Activated B cell treated with CpG ODN at 0.5 μM for 24 hours (primary cell): Measurements from ENCODE around the gene ACO1. TPM values are rescaled to one million over a fixed set of nuclear protein-coding genes. Genes with fewer than 3 reads are reported as not detected.

ENCODE experiments used
- ATAC-seq: fragments of 200-7000 bp; cut with Tn5 transposase; one replicate; pipeline ENCODE4 v1.10.0; 2021; ENCODE audit warnings: low read depth, mild to moderate bottlenecking, moderate library complexity
- CTCF ChIA-PET: fragments of 350-600 bp; sonication (Branson Sonifier 250); formaldehyde crosslinking; loops from one replicate; lab custom pipeline; 2021; ENCODE audit warnings: antibody characterized with exemption; lab: Charles Lee
- POLR2A ChIA-PET: fragments of 350-600 bp; sonication (Branson Sonifier 250); formaldehyde crosslinking; loops from one replicate; lab custom pipeline; 2021; ENCODE audit warnings: antibody characterized with exemption; lab: Charles Lee
- DNase-seq: peaks from one replicate; pipeline ENCODE4 v3.0.0; 2022
- H3K27ac Mint-ChIP-seq: one replicate; pipeline ENCODE4 v1.8.0; 2020; ENCODE audit warnings: mixed read lengths
- H3K27me3 Mint-ChIP-seq: one replicate; pipeline ENCODE4 v1.8.0; 2021; ENCODE audit warnings: mixed read lengths
- H3K36me3 Mint-ChIP-seq: one replicate; pipeline ENCODE4 v1.8.0; 2021; ENCODE audit warnings: low read depth, mixed read lengths
- H3K4me1 Mint-ChIP-seq: one replicate; pipeline ENCODE4 v1.8.0; 2021; ENCODE audit warnings: mixed read lengths
- H3K4me3 Mint-ChIP-seq: one replicate; pipeline ENCODE4 v1.8.0; 2020; ENCODE audit warnings: mild to moderate bottlenecking, mixed read lengths
- H3K9me3 Mint-ChIP-seq: one replicate; pipeline ENCODE4 v1.8.0; 2020; ENCODE audit warnings: mixed read lengths
- CTCF ChIP-seq: fragments of 200-600 bp; IDR thresholded peaks from one replicate; pipeline ENCODE4 v1.8.0; 2022; ENCODE audit warnings: antibody characterized with exemption, mild to moderate bottlenecking
- intact Hi-C: fragments of 100-400 bp; cut with micrococcal nuclease; formaldehyde crosslinking; loops from one replicate; pipeline ENCODE4 v1.15.1; 2024
- total RNA-seq: library from RNA; stranded (reverse); gene quantifications from 2 replicates; pipeline ENCODE4 v1.2.3, GENCODE V29; 2022

The ACO1 gene
- total RNA-seq, 1 donor from 2014 or later, result 10.4 TPM

GRCh38 chr9:32385885-32386283, 1.4 kb downstream of the ACO1 start:
- intact Hi-C loops, result no loop called here
- Mint-ChIP-seq H3K9me3 (no peaks in the 10 kb centered on the region), H3K4me1 (peaks cover 11% of the 10 kb centered on the region), H3K27me3 (peaks cover 15% of the 10 kb centered on the region), H3K4me3 (no peak overlapping the region), H3K27ac (no peak overlapping the region), H3K36me3 (peaks cover 2% of the 10 kb centered on the region)
- TF ChIP-seq CTCF, result no peak
- ChIA-PET POLR2A (interaction anchor here (1.4 kb wide), 1 partner anchor 140 kb away, joined by 4 read pairs; the partner anchor contains the start of gene RIGI), CTCF (interaction anchor here (1.6 to 3.8 kb wide), 3 partner anchors 8 to 187 kb away, joined by 6 to 19 read pairs (median 16); partner anchors contain the start of gene NDUFB6)
- no peak for ATAC-seq
- DNase-seq, result no peak

- ATAC-seq (no peak), DNase-seq (no peak)
- peaks cover 11% of the 10 kb centered on the region for H3K4me1 Mint-ChIP-seq
- POLR2A ChIA-PET, result no interaction called here
- H3K9me3 Mint-ChIP-seq, result no peaks in the 10 kb centered on the region
- intact Hi-C loops, result no loop called here
- H3K36me3 Mint-ChIP-seq, result peaks cover 2% of the 10 kb centered on the region
- H3K27me3 Mint-ChIP-seq, result peaks cover 2% of the 10 kb centered on the region
- no peak for TF ChIP-seq CTCF
- CTCF ChIA-PET, result interaction anchor here (1.6 to 2.9 kb wide), 2 partner anchors 9 to 193 kb away, joined by 6 to 7 read pairs; no protein-coding TSS in a partner anchor
- H3K4me3 Mint-ChIP-seq, result no peak overlapping the region
- no peak overlapping the region for H3K27ac Mint-ChIP-seq
These were observed 2.8 kb downstream of the ACO1 start for GRCh38 chr9:32387256-32387655.

- Mint-ChIP-seq H3K27ac (no peak overlapping the region), H3K4me3 (no peak overlapping the region), H3K4me1 (peaks cover 4% of the 10 kb centered on the region), H3K9me3 (no peaks in the 10 kb centered on the region), H3K27me3 (no peaks in the 10 kb centered on the region), H3K36me3 (peaks cover 5% of the 10 kb centered on the region)
- ChIA-PET CTCF (interaction anchor here (2.9 to 3.2 kb wide), 2 partner anchors 10 to 191 kb away, joined by 7 to 14 read pairs; no protein-coding TSS in a partner anchor), POLR2A (no interaction called here)
- TF ChIP-seq CTCF, result no peak
- no peak for DNase-seq
- no peak for ATAC-seq
- intact Hi-C loops, result no loop called here
These were observed 4.9 kb downstream of the ACO1 start for GRCh38 chr9:32389365-32389764.

GRCh38 chr9:32393911-32394310, 9.5 kb downstream of the ACO1 start:
- H3K27me3 Mint-ChIP-seq, result no peaks in the 10 kb centered on the region
- peaks cover 5% of the 10 kb centered on the region for H3K36me3 Mint-ChIP-seq
- no peaks in the 10 kb centered on the region for H3K9me3 Mint-ChIP-seq
- H3K4me1 Mint-ChIP-seq, result peaks cover 3% of the 10 kb centered on the region
- no peak overlapping the region for H3K27ac Mint-ChIP-seq
- no peak overlapping the region for H3K4me3 Mint-ChIP-seq
- ATAC-seq (no peak), DNase-seq (no peak)
- CTCF ChIA-PET, result interaction anchor here (1.2 kb wide), 1 partner anchor 15 kb away, joined by 3 read pairs; no protein-coding TSS in a partner anchor
- TF ChIP-seq CTCF, result no peak
- intact Hi-C loops, result no loop called here
- POLR2A ChIA-PET, result no interaction called here

- POLR2A ChIA-PET, result no interaction called here
- ATAC-seq (no peak), DNase-seq (no peak)
- Mint-ChIP-seq H3K4me3 (no peak overlapping the region), H3K27ac (no peak overlapping the region), H3K27me3 (no peaks in the 10 kb centered on the region), H3K9me3 (no peaks in the 10 kb centered on the region), H3K36me3 (peaks cover 5% of the 10 kb centered on the region), H3K4me1 (peaks cover 3% of the 10 kb centered on the region)
- no peak for TF ChIP-seq CTCF
- CTCF ChIA-PET, result interaction anchor here (1.2 kb wide), 1 partner anchor 15 kb away, joined by 3 read pairs; no protein-coding TSS in a partner anchor
- intact Hi-C loops, result no loop called here
These were observed 10.1 kb downstream of the ACO1 start for GRCh38 chr9:32394381-32395049.
